GM23338 (cell line): ENCODE measurements around the gene FBLN2. TPM values are rescaled to one million over a fixed set of nuclear protein-coding genes. Genes with fewer than 3 reads are reported as not detected.

Experiments used
- ATAC-seq: fragments of 200-7000 bp; cut with Tn5 transposase; 3 replicates; pipeline ENCODE4 v1.9.1; 2020
- DNase-seq: peaks from one replicate; pipeline ENCODE4 v3.0.0-alpha.2; 2015; ENCODE audit warnings: low spot score
- H2AFZ ChIP-seq: fragments of 200-600 bp; sonication (generic); 2 replicates; pipeline ENCODE4 v1.8.0; 2016; ENCODE audit warnings: antibody characterized with exemption, mild to moderate bottlenecking, moderate library complexity
- H3F3A ChIP-seq: fragments of 200-600 bp; sonication (generic); replicated peaks from 2 replicates; pipeline ENCODE4 v1.8.0; 2017; ENCODE audit warnings: antibody characterized with exemption, mixed run types, low read depth
- H3K27ac ChIP-seq: fragments of 200-600 bp; sonication (generic); 2 replicates; pipeline ENCODE4 v1.6.1; 2016; ENCODE audit warnings: low read depth
- H3K27me3 ChIP-seq: fragments of 200-600 bp; sonication (generic); 2 replicates; pipeline ENCODE4 v1.8.0; 2016; ENCODE audit warnings: mild to moderate bottlenecking, mixed run types, moderate library complexity; ENCODE audit not compliant: insufficient read depth
- H3K36me3 ChIP-seq: fragments of 200-600 bp; sonication (generic); 2 replicates; pipeline ENCODE4 v1.8.0; 2016; ENCODE audit warnings: mild to moderate bottlenecking; ENCODE audit not compliant: insufficient read depth
- H3K4me1 ChIP-seq: fragments of 200-600 bp; sonication (generic); 2 replicates; pipeline ENCODE4 v1.8.0; 2016; ENCODE audit warnings: mild to moderate bottlenecking, moderate library complexity; ENCODE audit not compliant: insufficient read depth
- H3K4me2 ChIP-seq: fragments of 200-600 bp; sonication (generic); 2 replicates; pipeline ENCODE4 v1.7.1; 2017; ENCODE audit warnings: mixed run types
- H3K4me3 ChIP-seq: fragments of 200-600 bp; sonication (generic); 2 replicates; pipeline ENCODE4 v1.6.1; 2016; ENCODE audit warnings: mixed run types
- H3K79me2 ChIP-seq: fragments of 200-600 bp; sonication (generic); replicated peaks from 2 replicates; pipeline ENCODE4 v1.8.0; 2017; ENCODE audit warnings: mild to moderate bottlenecking; ENCODE audit not compliant: insufficient read depth
- H3K9me2 ChIP-seq: fragments of 200-600 bp; sonication (generic); 2 replicates; pipeline ENCODE4 v1.8.0; 2017; ENCODE audit not compliant: insufficient read depth
- H4K20me1 ChIP-seq: fragments of 200-600 bp; sonication (generic); replicated peaks from 2 replicates; pipeline ENCODE4 v1.8.0; 2017; ENCODE audit warnings: mild to moderate bottlenecking; ENCODE audit not compliant: insufficient read depth
- H3K27ac Mint-ChIP-seq: 2 replicates; pipeline ENCODE4 v1.8.0; 2020; ENCODE audit warnings: inconsistent platforms, mild to moderate bottlenecking, moderate library complexity, mixed read lengths
- H3K27me3 Mint-ChIP-seq: 3 replicates; pipeline ENCODE4 v1.8.0; 2022; ENCODE audit warnings: low read depth, mild to moderate bottlenecking, moderate library complexity, mixed read lengths, inconsistent platforms; ENCODE audit not compliant: insufficient read depth, poor library complexity
- H3K36me3 Mint-ChIP-seq: 3 replicates; pipeline ENCODE4 v1.8.0; 2021; ENCODE audit warnings: low read depth, mild to moderate bottlenecking, inconsistent platforms, moderate library complexity, mixed read lengths
- H3K4me1 Mint-ChIP-seq: 3 replicates; pipeline ENCODE4 v1.8.0; 2020; ENCODE audit warnings: mild to moderate bottlenecking, inconsistent platforms, mixed read lengths
- H3K4me3 Mint-ChIP-seq: 3 replicates; pipeline ENCODE4 v1.8.0; 2021; ENCODE audit warnings: moderate library complexity, mild to moderate bottlenecking, inconsistent platforms, mixed read lengths
- H3K9me3 Mint-ChIP-seq: 3 replicates; pipeline ENCODE4 v1.8.0; 2020; ENCODE audit warnings: moderate library complexity, mild to moderate bottlenecking, inconsistent platforms, mixed read lengths
- CREB1 ChIP-seq: fragments of 250-450 bp; sonication (Bioruptor Pico); IDR thresholded peaks from 2 replicates; pipeline ENCODE4 v1.5.0; 2020; ENCODE audit warnings: low read depth, mild to moderate bottlenecking, moderate library complexity
- CTCF ChIP-seq, 2 experiments: fragments of 200-600 bp in 1 of 2; sonication (generic) in 1 of 2; conservative IDR thresholded peaks; 2 replicates each; pipeline versions ENCODE4 v1.5.1 to v1.6.1; 2016 to 2017; ENCODE audit warnings: antibody characterized with exemption in 2 of 2, low read depth in 2 of 2, mild to moderate bottlenecking in 2 of 2, moderate library complexity in 1 of 2
- ETS1 ChIP-seq: IDR thresholded peaks from 2 replicates; pipeline ENCODE4 v1.6.1; 2016; ENCODE audit warnings: antibody characterized with exemption
- EZH2 ChIP-seq: fragments of 200-600 bp; sonication (generic); IDR thresholded peaks from one replicate; pipeline ENCODE4 v1.8.0; 2017; ENCODE audit warnings: antibody characterized with exemption, mild to moderate bottlenecking, low read depth; ENCODE audit not compliant: unreplicated experiment
- EZH2phosphoT487 ChIP-seq: fragments of 200-600 bp; sonication (generic); IDR thresholded peaks from one replicate; pipeline ENCODE4 v1.8.1; 2018; ENCODE audit warnings: antibody characterized with exemption; ENCODE audit not compliant: unreplicated experiment
- JUNB ChIP-seq: IDR thresholded peaks from one replicate; pipeline ENCODE4 v1.6.1; 2016; ENCODE audit warnings: antibody characterized with exemption; ENCODE audit not compliant: unreplicated experiment
- NANOG ChIP-seq: IDR thresholded peaks from 2 replicates; pipeline ENCODE4 v1.6.1; 2016; ENCODE audit warnings: antibody characterized with exemption, borderline replicate concordance
- POLR2AphosphoS5 ChIP-seq: IDR thresholded peaks from 2 replicates; pipeline ENCODE4 v1.6.1; 2016; ENCODE audit warnings: antibody characterized with exemption, low read depth
- REST ChIP-seq: IDR thresholded peaks from one replicate; pipeline ENCODE4 v1.6.1; 2018; ENCODE audit warnings: antibody characterized with exemption; ENCODE audit not compliant: unreplicated experiment
- STAT1 ChIP-seq: IDR thresholded peaks from one replicate; pipeline ENCODE4 v1.6.1; 2016; ENCODE audit warnings: antibody characterized with exemption; ENCODE audit not compliant: unreplicated experiment
- ZNF114 ChIP-seq: fragments of 250-450 bp; sonication (Bioruptor Pico); IDR thresholded peaks from 2 replicates; pipeline ENCODE4 v1.5.0; 2020; ENCODE audit warnings: mild to moderate bottlenecking, moderate library complexity
- ZNF331 ChIP-seq: fragments of 250-450 bp; sonication (Bioruptor Pico); IDR thresholded peaks from 2 replicates; pipeline ENCODE4 v1.5.0; 2020; ENCODE audit warnings: low read depth, mild to moderate bottlenecking, moderate library complexity
- ZNF462 ChIP-seq: fragments of 250-450 bp; sonication (Bioruptor Pico); IDR thresholded peaks from 2 replicates; pipeline ENCODE4 v1.5.0; 2020; ENCODE audit warnings: mild to moderate bottlenecking, moderate library complexity
- polyA plus RNA-seq: library from polyadenylated mRNA; unstranded; fragments of >200 nt; fragmentation: Nextera tagmentation; extraction: Ambion mirVana; gene quantifications from 2 replicates; pipeline ENCODE4 v1.2.1, GENCODE V29; 2016
- total RNA-seq: library from RNA; depleted of rRNA; stranded (reverse); fragments of >200 nt; shearing (Covaris generic); gene quantifications from 2 replicates; pipeline ENCODE4 v1.2.3, GENCODE V29; 2014

Gene FBLN2
- total and polyA plus RNA-seq, 2 experiments from 2014 or later = 18.8 to 26.8 TPM

GRCh38 chr3:13637311-13637891 is 88.5 kb downstream of the FBLN2 start:
- no peaks in the 10 kb centered on the region for H3F3A ChIP-seq
- no peaks in the 10 kb centered on the region for H3K36me3 Mint-ChIP-seq
- H3K4me1 Mint-ChIP-seq = no peaks in the 10 kb centered on the region

More at GRCh38 chr3:13637311-13637891, 88.5 kb downstream of the FBLN2 start:
- H3K4me2 ChIP-seq = no peak overlapping the region
- no peaks in the 10 kb centered on the region for H4K20me1 ChIP-seq
- Mint-ChIP-seq H3K9me3 (no peaks in the 10 kb centered on the region; the same call in 2 of the 3 replicates), H3K27me3 (peaks cover 4% of the 10 kb centered on the region), H3K27ac (no peak overlapping the region), H3K4me3 (no peak overlapping the region)
- no peak overlapping the region for H3K27ac ChIP-seq
- no peak for ATAC-seq
- no peaks in the 10 kb centered on the region for H3K27me3 ChIP-seq
- TF ChIP-seq ETS1 (no peak), ZNF462 (CRISPR knock-in tag) (no peak), ZNF114 (CRISPR knock-in tag) (no peak), STAT1 (no peak), JUNB (no peak), EZH2 (no peak), NANOG (no peak), REST (no peak), CTCF (conservative IDR thresholded peaks at IDR 0.05; ENCODE audit: low read depth in 2 of 2) (no peak), CREB1 (CRISPR knock-in tag) (no peak), ZNF331 (no peak), EZH2phosphoT487 (no peak), POLR2AphosphoS5 (no peak)
- DNase-seq = no peak
- H3K4me3 ChIP-seq = no peak overlapping the region
- no peaks in the 10 kb centered on the region for H3K4me1 ChIP-seq
- H3K79me2 ChIP-seq = no peaks in the 10 kb centered on the region
- no peaks in the 10 kb centered on the region for H3K9me2 ChIP-seq
- H2AFZ ChIP-seq = no peak overlapping the region
- no peaks in the 10 kb centered on the region for H3K36me3 ChIP-seq
